HG03342 (cell line): ENCODE results near the gene PRKCZ.

Experiments used
- ATAC-seq: cut with Tn5 transposase; IDR thresholded peaks from one replicate; pipeline ENCODE4 v1.9.1; 2021; ENCODE audit warnings: mild to moderate bottlenecking, moderate library complexity; ENCODE audit not compliant: unreplicated experiment

The PRKCZ gene

DNA sequence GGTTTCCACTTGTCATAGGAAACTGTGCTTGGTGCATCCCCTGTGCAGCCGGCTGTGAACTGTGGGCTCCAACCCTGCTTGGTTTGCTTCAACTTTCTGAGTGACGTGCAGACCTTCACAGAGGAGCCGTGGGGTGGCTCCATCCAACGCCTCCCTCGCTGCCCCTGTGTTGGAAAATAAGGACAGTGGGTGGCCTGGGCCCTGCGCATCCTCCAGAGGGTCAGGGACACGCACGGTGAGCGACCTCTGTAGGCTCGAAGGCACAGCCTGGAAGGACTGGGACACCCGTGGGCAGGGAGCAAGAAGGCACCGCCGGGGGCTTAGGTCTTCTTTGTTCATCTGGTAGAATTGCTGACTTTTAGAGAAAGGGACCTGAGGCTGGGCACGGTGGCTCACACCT lies 150.9 kb downstream of the PRKCZ start:
- no peak for ATAC-seq

DNA sequence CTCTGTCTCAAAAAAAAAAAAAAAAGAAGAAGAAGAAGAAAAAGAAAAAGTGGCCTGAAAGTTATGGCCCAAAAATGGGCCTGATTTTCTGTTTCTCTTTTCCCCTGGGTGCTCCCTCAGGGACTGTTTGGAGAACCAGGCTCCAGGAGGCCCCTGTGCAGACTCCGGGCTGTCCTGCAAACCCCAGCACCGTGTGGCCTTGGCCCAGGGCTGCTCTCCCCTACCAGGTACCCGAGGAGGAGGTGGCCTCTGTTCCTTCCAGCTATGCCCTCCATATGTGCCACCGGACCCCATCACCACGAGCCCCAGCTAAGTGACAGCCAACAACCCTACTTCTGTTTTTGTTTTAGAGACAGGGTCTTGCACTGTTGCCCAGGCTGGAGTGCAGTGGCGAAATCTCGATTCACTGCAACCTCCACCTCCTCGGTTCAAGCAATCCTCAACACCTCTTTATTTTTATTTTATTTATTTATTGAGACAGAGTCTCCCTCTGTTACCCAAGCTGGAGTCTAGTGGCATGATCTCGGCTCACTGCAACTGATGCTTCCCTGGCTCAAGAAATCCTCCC lies 151.9 kb downstream of the PRKCZ start:
- no peak for ATAC-seq

DNA sequence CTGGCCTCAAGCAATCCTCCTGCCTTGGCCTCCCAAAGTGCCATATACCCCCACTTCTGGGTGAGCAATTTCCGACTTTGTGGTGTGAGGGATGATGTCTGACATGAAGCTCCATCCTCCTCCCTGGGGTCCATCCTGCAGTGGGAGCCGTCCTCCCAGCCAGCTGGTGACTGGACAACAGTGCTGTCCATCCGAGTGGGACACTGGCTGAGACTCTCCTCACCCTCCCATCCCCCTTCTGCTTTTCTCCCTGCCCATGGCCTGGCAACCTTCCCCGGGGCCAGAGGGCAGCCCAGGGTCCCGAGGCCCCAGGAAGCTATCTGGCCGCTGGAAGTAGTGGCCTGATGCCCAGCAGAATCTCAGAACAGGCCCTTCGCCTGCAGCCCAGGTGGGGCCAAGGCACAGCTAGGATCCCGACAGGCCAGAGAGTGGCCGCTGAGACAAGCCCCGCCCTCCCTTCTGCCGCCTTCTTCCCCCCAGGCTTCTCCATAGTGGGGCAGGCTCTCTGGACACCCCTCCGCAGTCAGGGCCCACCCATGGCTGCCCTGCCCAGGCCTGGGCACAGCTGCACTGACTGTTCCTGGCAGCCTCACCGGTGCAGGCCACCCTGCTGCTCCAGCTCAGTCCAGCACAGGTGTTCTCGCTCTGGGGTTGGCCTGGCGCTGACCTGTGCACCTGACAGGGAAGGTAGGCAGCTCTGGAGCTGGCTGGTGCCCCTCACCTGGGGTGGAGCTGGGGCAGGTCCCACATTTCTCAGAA lies 152.8 kb downstream of the PRKCZ start:
- ATAC-seq, result no peak

DNA sequence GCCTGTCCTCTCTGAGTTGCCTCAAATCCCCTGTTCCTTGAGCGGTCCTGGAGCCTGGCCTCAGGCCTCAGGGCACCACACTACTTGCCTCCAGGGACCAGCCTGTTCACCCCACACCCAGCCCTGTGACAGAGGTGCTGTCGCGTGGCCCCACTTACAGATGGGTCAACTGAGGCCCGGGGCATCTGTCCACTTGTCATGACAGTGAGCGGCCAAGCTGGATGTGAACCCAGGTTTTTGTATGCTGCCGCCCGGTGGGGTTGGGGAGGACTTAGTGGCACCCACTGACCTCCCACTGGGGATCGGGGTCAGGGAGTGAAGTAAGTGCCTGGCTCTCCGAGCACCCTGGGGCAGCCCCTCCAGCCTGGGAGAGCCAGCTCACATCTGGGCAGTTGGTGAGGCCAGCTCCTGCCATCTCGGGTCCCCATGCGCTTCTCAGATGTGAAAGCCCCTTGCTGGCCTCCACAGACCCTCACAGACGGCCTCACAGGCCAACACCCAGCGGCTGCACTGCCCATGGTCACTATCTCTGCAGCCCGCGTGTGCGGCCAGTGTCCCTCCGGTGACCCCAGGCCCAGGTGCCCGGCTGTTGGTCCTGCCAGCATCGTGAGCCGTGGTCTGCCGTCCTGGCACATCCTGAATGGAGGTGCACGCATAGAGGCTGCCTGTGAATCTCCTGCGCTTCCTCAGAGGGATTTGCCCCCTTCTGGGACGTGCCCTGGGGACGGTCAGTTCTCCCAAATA lies 153.6 kb downstream of the PRKCZ start:
- no peak for ATAC-seq

DNA sequence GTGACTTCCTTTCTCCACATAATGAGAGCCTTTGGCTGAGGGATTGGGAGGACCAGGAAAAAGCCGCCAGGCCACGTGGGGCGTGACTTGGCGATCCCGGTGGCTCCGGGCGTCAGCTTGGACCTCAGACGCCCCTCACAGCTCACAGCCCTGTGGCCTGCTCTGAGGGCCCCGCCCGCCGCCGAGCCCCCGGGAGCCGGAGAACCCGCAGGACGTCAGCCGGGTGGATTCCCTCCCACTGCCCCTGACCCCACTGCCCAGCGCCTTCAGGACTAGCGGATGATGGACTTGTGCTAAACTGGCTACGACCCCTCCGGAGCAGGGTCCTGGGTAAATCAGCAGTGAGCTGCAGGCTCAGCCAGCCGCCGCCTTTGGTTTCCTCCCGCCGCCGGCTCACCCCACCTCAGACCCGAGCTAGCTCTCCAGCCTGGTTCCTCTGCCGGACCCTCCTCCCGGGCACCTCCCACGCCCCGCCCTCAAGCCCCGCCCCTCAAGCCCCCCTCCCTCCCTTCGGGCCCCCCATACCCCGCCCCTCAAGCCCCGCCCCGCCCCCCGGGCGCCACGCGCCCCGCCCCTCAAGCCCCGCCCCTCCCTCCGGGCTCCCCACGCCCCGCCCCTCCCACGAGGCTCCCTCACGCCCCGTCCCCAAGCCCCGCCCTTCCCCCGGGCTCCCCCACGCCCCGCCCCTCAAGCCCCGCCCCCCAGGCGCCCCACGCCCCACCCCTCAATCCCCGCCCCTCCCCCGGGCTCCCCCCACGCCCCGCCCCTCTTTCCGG lies 154.4 kb downstream of the PRKCZ start:
- no peak for ATAC-seq

DNA sequence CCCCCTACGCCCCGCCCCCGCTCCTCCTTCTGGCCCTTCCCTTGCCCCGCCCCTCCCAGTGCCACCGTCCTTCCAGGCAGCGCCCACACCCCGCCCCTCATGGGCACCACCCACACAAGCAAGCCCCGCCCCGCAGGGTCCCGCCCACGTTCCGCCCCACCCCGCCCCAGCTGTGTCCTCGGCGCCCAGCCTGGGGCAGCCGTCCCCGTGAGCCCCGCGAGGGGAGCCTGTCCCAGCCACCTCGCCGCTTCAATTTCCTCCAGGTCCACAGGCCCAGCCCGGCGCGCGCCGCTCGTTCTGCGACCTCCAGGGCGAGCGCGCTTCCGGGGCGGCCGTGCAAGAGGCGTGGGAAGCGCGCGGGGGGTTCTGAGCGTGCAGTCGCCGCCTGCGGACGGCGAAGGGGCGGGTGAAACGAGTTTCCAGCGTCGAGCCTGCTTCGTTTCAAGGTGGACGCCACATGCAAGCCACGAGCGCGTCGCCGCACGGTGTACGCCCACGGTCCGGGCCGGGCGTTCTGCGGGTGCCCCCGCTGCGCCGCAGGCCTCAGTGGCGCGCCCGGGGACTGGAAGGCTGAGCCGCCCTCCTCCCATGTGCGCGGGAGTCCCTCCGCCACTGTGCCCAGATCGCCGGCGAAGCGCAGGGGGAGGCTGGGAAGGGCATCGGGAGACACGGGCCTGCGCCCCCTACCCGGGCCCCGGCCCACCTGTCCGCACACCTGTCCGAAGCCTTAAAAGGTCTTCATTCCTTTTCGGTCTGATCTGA lies 155.2 kb downstream of the PRKCZ start:
- ATAC-seq, result peak; percentile 61

DNA sequence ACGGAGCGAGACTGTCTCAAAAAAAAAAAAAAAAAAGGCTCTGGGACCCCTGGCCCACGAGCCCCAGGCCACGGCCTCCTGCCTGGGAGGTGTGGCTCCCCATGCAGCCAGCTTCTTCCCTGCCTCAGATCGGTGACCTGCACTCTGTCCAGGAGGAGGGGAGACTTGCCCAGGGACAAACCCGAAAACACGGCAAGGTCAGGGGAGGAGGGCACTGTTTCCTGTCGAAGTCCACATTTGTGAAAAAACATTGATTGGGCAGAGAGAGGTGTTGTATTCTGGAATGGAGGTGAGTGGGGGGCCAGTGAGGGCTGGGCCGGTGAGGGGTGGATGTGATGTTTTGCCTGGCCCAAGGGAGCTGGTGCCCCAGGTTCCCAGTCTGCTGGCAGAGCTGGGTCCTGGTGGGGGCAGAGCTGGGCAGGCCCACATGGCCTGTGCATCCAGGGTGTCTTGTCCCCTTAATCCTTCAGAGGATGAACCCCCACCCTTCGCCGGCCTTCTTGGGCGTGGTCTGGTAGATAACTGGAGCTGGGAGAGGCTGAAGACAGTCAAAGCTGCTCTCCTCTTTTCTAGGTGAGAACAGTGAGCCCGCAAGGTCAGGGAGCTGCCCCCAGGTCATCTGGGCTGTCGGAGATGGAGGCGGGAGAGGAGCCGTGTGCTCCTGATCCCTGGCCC lies 156.7 kb downstream of the PRKCZ start:
- no peak for ATAC-seq

DNA sequence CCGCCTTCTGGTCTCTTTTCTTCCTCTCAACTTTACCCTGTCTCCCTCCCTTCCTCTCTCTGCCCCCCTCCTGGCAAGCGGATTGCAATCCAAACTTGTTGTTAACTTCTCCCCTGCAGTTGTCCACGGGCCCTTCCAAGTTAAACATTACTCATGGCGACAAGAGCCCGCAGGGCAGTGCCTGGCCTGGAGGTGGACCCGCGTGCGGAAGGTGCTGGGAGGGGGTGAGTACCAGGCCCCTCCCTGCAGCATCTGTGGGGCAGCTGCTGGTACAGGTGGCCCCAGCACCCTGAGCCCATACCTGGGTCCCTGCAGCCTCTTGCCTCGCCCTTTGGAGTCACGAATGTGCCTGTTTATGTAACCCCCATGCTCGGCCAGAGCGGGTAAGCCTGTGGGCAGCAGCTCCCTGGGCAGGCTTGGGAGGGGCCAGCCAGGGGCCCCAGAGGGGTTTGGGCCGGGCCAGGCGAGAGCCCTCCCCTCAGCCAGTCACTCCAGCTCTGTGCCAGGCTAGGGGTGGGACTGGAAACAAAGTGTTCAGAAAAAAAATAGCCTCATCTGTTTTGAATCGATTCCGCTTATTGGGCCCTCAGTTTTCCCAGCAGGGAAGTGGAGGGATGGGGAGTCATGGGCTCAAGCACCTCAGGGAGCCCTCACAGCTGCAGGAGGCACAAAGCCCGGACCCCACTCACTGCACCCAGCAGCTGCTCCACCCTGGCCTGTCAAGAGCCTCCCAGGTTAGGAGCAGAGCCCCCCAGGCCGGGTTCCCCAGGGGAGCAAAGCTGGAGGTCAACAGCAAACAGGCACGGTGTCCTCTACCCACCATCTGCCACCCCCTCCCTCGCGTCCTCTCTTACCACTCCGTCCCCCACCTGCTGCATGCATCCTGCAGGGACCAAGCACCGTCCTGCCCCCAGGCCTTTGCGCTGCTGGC lies 158.4 kb downstream of the PRKCZ start:
- no peak for ATAC-seq

DNA sequence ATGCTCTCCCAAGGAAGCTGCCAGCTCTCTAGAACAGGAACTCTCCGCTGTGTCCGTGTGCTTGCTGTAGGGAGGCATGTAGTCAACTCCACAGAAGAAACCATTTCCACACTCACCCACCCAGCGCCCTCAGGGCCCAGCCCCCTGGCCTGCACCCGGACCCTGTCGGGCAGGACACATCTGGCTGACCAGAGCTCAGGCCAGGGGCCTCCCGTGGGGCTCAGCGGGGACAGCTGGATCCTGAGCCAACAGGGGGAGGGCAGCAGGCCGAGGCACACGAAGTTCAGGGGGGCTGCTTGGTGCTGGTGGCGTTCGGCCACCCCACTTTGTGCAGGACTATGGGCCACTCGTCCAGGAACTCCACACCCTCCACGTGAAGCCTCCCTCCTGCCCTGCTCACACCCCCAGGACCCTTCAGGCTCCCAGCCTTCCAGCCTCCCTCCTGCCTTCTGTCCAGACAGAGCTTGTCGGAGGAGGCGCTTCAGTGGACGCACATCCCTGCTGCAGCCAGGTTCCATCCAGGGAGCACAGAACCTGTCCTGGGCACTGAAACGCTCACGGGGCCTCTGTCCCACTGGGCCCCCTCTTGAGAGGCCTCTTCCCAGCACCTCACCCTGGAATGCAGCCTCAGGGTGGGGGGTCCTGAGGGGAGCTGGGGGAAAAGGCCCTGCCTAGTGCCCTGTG lies 159.3 kb downstream of the PRKCZ start:
- no peak for ATAC-seq

DNA sequence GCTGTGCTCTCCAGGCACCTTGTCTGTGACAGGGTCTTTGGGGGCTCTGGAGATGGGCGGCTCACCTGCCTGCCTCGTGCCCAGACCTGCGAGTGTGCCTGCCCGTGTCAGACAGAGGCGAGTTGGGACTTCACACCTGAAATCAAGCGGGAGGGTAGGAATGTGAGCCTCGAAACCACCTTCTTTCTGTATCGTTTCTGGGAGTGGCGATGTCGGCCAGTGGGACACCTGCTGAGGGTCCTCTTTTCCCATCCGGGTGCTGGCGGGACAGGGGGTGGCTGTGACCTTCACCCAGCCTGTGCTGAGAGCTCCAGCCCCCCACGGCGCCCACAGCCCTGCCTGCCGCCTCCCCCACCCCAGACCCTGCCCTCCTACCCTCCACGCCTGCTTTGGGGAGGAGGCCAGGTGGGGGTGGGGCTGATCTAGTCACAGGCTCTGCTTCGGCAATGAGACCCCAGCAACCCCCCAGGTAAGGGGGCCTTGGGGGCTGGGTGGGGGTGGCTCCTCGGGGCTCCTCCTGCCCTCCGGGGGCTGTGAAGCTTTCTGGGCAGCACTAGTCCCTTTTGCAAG lies 160.0 kb downstream of the PRKCZ start:
- ATAC-seq, result no peak

DNA sequence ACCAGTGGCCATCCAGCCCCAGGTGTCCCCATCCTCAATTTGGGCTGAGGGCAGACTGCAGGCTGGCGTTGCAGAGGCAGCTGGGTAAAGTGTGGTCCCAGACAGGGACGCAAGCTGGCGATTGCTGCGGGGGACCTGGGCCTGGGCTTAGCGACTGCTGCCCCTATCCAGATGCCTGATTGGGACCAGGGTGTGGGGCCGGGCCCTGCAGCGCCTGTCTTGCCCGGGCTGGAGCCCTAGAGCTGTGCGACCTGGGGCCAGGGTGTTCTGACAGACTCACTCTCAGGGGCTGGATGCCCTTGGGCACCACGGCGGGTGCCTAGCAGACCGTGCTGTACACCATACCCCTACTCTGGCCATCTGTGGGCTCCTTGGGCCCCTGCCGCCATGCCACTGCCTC lies 160.6 kb downstream of the PRKCZ start:
- no peak for ATAC-seq

DNA sequence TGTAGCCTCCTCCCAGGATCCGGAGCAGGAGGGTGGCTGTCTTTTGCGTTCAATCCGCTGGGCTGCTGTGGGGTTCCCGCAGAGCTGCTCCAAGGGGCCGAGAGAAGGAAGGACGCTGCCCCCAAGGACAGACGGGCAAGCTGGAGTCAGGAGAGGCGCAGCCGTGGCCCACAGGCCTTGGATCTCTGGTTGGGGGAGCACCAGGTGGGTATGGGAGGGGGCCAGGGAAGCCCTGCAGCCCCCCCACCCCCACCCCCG lies 162.0 kb downstream of the PRKCZ start:
- ATAC-seq, result no peak

DNA sequence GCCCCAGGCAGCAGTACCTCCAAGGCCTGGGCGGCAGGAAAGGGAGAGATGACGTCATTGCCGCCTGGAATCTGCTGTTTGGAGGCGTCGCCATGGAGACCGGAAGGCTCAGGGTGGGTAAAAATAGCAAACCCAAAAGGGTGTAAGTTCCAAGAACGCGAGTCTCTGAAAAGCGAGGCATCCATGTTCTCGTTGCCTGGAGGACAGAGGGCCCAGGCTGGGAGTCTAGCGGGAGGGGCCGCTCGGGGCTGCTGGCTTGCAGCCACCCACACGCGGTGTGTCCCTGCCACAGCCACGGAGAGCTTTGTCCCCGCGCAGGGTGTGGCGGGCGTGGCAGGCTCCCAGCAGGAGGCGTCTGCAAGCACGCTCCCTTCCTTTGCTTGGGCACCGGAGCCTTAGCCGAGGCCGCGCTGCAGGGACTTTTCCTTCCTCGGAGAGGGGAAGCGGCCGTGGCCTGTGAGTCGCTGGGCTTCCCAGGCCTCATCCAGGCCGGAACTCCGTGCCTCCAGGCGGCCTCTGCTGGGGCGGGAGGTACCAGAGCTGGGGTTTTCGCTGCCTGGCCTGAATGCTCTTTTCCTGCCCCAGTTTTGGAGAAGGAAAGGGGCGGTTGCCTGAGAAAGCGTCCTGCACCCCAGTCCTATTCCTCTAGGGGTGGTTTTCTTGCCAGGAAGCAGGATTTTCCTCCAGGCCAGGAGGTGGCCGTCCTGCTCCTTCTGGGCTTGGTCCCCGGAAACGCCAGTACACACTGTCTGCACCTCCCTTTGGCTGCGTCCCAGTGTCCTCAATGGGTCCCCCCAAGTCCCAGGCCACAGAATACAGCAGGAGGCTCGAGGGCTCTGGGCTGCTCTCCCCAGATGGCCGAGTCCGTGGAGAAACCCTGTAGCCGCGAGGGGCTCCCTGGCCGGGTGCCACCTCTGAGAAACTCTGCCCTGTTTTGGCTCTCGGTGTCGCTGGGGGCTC lies 162.6 kb downstream of the PRKCZ start:
- no peak for ATAC-seq

DNA sequence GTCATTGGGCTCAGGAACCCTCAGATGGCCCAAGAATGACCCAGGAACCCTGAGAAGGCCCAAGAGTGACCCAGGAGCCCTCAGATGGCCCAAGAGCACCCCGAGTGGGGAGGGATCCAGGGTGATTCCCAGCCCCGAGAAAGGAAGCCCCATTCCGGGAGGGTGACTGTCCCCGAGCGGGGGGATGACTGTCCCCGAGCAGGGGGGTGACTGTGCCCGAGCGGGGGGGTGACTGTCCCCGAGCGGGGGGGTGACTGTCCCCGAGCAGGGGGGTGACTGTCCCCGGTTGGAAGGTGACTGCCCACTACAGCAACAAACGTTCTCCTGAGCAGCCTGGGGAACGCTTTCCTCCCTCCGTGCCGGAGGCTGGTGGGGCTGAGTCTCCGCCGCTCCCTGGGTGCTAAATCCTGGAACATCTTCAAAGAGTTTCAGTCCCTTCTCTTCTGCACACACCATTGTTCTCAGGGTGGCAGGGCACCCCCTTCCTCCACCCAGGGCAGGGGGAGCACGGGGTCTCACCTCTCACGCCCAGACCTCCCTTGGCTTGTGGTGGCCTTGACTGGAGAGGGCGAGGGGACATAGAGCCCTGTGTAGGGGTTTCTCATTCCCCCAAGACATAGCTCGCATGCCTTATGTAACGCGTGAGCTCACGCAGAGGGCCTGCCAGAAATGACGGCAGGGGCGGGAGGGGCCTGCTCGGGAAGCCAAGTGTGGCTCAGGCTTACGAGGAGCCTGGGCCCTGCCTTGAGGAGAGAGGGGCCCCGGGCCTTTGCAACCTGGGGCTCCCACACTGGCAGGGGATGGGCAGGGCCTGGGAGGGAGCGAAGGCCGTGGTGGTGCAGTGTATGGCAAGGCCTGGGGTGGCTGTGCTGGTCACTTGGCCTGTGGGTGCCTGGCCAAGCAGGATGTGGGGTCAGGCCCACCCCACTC lies 163.6 kb downstream of the PRKCZ start:
- ATAC-seq, result no peak

DNA sequence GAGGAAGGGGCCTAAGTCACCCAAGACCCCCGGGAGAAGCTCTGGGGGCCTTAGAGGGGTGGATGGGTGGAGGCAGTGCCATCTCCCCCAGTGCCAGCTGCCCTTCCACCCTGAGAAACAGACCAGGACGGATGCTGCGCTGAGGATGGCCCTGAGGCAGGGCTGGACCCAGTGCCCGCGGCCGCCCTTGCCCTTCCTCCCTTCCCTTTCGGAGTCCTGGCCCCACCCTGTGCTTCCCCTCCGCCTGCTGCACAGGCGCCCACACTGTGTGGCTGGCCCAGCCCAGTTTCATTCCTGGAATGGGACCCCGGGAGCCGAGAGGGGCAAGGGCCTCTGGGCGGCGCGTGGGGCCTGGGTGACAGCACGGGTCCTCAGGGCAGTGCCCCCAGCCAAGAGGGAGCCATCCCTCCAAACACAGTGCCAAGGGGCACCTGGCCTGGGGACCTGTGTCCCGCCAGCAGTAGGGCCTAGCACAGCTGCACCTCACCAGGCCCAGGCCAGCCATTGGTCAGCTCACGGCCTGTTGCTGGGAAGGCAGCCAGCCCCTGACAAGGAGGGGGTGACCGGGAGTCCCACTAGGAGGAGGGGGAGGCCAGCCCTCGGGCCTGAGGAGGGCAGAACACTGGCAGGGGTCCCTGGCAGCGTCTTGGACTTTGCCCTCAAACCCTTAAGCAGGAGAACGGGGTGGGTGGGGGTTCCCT lies 164.5 kb downstream of the PRKCZ start:
- no peak for ATAC-seq

DNA sequence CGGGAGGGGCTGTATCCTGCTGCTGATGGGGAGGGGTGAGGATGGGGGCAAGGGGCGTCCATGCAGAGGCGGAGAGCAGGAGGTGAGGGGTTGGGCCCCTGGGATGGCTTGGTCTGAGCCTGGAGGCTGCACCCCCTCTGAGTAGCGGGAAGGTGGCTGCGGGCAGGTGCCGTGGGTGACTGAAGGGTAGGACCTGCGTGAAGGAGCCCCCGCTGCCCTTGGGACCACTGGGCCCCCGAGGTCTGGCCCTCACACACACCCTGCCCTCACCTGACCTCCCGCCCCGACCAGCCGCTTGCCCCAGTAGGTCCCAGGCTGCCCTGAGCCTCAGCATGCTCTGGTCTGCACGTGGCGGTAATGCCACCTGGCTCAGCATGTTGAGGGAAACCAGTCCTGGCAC lies 165.1 kb downstream of the PRKCZ start:
- ATAC-seq, result no peak
